Measurements from ENCODE around the gene TRMU.
A peak's percentile ranks its signal among the peaks of the same experiment; 100 is the strongest.

Gene TRMU

DNA sequence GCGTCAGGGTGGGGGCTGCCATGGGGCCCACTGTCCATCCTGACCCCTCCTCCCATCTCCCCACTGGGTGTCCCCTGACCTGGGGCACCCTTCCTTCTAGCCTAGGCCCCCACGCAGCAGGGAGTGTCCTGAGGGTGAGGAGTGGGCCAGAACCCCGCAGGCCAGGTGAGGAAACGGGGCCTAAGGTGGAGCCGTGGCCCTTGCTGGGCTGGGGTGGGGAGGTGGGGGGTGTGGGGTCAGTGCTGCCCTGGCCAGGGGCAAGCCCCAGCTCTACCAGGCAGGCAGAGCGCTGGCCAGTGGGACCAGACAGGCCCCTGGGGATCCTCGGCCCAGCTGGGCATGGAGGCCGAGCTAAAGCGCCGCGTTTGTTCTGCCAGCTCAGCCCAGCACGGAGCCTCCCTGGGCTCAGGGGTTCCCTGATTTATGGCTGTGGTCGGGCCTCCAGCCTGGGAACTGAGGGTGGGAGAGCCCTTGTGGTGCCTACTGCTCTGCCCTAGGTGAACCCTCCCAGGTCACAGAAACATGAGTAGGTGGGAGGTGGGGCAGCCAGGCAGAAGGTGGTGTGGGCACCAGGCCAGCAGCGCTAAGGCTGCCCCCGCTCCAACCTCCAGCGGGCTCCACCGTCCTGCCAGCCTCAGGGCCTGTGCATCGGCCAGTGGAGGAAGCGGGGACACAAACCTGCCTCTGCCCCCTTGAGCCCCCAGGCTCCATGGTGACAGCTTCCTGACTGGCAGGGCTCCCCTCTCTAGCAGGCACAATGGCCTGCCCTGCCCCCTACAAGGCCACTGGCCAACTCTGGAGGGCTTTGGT, 22.4 kb downstream of the TRMU start:
- ATAC-seq: no peak

DNA sequence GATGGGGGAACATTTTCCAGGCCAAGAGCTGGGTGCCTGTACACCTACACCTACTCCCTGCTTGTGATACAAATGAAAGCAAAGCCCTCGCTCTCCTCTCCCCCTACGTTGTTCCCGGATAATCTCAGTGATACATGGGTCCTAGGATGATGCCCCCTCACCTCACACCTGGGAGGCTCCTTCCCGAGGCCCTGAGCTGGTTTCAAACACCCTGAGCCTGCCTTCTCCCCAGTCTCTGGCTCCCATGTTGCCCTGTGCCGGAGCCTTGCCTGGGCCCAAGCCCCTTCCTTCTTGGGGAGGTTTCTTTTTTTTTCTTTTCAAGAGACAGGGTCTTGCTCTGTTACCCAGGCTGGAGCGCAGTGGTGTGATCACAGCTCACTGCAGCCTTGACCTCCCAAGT, 23.3 kb downstream of the TRMU start:
- no peak for ATAC-seq

DNA sequence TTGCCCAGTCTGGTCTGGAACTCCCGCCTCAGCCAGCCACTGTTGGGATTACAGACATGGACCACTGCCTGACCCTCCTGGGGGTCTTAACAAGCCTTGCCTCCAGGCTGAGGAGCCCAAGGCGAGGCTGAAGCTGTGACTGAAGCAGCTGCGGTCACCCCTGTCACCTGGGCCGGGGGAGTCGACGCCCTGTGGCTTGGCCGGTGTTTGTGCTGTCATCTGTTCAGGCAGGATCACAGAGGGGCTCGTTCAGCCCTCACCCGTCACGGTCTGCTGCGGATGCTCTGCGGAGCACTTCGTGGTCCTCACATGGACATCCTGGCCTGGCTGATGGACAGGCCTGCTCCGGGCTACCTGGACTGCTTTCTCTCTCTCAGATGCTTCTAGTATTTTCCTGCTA, 23.8 kb downstream of the TRMU start:
- no peak for ATAC-seq

DNA sequence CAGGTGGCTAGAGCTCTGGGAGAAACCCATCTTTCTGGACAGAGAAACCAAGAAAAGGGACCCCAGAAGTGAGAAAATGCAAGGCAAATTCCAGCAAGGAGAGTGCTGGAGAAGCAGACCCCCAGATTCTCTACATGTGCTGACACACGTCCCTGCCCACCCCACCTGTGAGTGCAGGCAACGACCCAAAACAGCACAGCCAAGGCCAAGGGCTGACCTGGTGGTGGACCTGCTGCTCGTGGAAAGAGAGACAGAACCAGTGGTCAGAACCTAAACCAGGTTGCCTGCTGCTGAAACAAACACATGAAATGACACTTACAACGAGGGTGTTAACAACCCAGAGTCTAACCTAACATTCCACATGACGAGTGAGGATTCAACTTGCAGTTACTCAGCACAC, 24.6 kb downstream of the TRMU start:
- no peak for ATAC-seq

DNA sequence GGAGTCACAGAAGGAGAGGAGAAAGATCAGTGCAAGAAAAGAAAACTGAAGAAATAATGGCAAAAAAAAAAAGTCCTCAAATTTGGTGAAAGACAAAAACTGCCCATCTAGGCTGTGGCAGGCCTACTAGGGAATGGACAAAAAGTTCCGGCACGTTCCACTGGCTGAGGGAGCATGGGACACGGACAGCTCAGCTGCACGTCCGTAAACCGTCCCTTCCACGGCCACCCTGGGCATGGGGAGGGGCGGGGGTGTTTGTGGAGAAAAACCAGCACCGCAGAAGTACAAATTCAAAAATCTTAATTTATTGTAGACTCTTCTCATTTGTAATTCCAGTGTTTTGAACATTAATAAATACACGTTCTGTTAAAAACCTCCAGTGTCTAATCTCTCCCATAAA, 25.4 kb downstream of the TRMU start:
- no peak for ATAC-seq

DNA sequence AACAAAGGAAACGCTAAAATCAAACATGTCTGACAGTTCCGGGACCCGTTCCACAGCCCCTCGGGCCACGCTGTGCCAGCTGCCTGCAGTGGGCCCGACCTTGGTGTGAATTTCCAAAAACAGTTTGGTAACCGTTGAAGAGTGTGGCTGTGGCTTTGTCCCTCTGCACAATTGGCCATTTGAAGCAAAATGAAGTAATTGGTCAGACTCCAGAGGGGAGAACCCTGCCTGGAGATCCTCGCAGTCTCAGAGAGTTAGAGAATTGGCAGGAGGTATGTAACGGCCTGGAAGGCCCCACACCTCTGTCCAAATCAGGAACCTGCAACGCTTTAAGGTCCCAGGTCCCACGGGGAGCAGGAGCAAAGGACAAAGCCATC, 26.3 kb downstream of the TRMU start:
- no peak for ATAC-seq

DNA sequence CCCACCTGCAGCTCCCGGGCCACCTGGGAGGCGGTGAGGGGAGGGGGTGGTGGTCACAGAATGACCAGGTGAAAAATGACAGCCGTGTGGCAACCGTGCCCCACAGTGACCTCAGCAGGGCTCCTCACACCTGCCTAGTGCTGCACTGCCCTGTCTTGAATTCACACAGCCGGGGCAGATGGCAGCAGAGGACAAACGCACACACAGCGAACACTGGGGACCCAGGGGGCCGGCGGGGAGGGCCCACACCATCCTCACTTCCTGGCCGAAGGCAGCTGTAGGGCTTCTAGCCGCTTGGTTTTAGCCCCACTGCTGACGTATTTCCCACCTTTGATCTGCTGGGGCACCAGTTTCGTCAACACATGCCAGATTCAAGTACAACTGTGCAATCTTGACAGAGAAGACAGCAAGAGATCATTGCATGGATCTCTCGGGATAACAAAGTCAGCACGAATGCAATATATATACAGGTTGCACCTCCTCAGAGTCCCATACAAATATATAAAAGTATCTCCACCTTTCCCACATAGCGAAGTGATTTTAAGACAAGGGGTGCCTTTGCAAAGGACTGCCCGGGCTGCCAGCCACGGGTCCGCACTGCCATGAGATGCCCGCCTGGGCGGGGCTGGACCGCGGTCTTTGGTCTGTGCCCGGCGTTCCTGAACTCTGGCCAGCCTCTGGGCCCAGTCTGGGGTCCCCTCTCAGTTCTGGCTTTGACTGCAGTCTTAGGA, 26.9 kb downstream of the TRMU start:
- ATAC-seq: peak; percentile 16 to 19

DNA sequence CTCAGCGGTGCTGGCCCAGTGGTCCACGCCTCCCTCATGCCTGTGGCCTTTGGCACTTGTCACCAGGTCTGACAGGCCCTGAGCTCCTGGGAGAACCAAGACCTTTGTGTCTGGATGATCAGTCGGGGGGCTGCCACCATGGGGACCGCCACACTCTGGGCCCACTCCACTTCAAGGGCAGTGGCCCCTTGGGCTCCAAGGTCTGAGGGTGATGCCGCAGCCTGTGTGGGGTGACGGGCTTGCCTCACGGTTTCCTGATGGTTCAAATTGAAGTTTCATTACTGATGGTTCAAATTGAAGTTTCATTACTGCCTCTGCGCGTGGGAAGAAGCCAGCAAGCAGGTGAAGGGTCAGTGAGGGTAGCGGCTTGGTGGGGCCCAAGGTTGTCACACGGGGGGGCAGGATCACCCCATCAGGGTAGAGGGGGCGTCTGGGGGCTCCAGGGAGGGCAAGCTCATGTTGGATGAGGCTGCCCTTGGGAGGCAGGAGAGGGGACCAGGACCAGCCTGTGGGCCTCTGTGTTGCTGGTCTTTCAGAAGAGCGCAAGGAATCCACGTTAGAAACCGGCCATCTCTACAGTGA, 27.5 kb downstream of the TRMU start:
- no peak for ATAC-seq

DNA sequence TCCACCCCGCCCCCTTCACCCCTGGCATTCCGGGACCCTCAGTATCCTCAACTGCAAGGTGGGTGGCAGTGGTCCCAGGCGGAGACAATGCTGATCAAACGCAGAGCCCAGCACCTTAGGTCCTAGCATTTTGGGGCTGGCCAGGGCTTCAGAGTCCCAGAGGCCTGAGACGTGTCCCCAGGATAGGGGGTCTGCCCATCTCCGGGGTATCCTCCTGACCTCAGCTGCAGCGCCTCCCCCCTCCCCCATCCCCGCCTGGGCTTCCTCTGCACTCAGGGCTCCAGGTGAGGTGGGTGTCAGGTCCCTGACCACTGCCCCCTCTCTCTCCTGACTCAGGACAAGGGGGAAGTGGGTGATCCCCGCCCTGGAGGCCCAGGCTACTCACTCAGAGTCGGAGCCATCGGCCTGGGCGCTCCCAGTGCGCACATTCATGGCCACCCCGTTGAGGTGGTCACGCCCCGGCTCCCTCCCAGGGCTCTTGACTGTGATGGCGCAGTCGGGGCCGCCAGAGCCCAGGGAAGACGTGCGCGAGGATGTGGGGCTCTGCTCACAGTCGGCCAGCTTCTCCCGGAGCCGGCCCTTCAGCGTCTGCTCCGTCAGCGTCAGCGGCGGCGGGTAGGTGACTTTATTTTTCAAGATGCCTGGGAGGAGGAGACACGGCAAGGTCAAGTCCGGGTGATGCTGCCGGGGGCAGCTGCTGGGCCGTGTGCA, 28.3 kb downstream of the TRMU start:
- ATAC-seq: no peak

DNA sequence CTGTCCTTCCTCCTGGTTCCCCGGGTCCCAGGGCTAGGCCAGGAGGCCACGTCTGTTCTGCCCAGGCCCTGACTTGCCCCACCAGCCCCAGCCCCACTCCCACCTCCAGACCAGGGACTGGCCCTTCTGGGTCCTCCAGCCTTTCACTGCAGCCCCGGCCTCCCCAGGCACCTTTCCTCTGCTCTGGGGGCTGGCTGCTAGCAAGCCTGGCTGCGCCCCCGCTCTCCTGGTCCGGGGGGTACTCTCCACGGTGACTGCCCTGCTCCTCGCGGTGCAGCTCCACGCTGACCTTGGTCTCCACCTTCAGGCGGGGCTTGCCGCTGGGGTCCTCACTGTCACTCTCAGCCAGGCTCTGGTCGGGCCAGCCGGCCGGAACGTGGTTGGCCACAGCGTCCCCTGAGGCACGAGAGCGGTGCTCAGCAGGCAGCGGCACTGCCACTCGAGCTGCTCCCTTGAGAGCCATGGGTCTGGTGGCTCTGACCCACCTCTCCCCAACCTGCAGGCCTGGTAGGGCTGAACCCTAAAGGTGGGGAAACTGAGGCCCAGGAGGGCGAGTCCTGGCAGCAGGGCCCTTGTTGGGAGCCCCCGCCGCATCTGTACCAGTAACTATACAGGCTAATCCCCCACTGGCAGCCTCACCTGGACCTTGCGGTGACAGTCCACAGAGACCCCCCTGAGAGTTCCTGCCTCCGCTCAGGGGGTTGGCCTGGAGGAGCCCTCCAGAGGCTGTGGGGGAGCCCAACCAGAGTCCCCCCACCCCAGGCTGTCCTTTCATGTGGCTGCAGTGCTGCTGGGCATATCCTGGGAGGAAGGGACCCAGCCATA, 29.0 kb downstream of the TRMU start:
- ATAC-seq: no peak

DNA sequence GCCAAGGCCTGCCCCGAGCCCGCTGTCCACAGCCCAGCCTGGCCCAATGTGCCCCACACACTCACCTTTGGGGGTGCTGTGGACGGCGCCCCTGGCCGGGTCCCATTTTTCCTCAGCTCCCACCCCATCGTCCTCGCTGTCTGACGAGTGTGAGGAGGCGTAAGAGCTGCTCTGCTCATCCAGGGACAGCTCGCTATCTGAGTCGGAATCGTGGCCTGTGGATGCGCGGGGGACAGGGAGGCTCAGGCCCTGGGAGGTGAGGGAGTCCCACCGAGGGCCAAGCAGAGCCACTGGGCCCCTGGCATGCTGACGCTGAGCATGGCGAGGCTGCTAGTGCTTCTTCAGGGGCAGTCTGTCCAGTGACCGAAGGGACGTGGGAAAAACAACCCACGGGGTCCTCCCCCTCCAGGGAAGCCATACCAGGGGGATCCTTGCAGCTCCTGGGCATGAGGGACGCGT, 29.7 kb downstream of the TRMU start:
- ATAC-seq: no peak

DNA sequence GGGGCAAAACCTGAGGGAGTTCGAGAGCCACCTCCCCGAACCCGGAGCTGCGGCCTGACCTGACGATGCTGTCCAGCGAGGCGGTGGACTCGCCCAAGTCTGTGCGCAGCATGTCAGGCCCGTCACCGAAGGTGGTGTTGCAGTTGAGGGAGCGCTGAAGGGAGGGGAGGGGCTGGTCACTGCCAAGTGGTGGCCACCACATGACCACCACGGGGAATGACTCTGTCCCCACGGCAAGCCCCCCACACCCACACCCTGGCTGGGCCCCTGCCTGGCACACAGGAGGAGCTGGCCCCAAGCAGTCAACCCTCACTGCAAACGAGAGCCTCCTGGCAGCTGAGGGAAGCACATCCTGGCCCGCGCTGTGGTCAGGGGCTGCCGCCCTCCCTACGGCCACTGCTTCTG, 30.8 kb downstream of the TRMU start:
- ATAC-seq: no peak

DNA sequence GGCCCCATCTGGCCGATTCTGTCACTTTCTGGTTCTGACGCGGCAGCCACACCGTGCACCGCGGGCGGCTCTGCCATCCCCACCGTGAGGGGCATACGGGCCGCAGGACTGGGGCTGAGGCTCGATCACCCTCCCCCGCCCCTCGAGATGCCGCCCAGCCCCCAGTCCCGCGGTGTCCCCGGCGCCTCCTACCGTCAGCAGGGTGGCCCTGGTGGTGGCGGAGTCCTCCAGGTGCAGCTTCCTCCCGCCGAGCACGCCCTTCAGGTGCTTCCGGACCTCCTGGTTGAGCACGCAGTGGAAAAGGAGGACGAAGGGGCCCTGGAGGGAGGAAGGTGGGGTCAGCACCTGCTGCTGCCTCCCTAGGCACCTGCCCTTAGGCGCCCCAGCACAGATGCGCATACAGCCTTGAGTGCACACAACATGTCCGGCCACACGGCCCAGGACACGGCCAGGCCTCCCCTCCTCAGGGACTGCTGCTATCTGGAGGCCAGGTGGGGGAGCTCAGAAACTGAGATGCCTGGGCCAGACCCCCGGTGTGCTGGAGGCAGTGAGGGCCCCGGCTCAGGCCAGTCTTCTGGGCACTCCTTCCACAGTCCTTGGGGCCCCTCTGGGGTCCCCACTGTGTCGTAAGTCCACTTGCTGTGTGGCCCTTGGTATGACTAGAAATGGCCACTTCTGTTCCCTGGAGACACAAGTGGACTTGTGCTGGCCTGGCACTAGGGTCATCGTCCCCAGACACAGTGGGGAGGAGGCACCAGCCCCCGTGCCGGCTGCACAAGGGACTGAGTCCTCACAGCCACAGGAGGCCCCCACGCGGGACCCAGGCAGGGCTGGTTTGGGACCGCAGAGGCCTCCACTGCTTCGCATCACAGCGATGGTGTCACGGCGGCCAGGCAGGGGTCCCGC, 31.5 kb downstream of the TRMU start:
- no peak for ATAC-seq

DNA sequence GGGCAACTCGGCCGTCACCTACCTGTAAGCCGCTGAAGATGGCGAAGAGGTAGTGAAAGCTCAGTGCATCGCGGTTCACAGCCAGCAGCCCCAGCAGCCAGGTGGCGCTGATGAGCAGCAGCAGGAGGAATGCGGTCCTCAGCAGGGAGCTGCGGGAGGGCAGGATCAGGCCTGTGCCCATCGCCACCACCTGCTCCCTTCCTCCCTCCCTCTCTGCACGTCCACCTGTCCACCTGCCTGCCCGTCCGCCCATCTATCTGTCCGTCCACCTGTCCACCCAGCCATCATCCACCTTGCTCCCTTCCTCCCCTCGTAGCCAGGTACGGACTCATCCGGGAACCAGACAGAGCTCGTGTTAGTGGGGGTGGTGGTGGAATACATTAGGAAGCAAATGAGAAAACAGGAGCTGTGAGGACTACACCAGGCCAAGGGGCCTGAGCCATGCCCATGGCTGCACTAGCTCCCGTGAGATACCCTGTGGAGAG, 32.2 kb downstream of the TRMU start:
- peak; percentile 69 to 77 for ATAC-seq

DNA sequence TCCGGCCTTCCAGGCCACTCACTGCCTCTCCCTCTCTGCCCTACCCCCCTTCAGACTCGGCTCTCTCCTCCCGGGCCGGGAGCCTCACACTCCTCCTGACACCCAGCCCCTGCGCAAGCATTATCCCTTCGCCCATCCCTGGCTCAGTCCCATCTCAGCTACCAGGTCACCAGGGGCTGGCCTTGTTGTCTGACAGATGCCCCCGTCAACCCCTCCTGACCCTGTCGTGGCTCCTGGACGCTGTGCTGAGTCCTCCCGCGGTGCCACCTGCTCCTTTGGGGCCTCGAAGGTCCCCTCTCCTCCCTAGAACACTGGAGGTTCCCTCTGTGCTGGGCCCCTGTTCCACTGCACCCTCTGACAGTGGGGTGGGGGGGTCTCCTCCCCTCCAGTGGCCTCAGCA, 32.9 kb downstream of the TRMU start:
- no peak for ATAC-seq

DNA sequence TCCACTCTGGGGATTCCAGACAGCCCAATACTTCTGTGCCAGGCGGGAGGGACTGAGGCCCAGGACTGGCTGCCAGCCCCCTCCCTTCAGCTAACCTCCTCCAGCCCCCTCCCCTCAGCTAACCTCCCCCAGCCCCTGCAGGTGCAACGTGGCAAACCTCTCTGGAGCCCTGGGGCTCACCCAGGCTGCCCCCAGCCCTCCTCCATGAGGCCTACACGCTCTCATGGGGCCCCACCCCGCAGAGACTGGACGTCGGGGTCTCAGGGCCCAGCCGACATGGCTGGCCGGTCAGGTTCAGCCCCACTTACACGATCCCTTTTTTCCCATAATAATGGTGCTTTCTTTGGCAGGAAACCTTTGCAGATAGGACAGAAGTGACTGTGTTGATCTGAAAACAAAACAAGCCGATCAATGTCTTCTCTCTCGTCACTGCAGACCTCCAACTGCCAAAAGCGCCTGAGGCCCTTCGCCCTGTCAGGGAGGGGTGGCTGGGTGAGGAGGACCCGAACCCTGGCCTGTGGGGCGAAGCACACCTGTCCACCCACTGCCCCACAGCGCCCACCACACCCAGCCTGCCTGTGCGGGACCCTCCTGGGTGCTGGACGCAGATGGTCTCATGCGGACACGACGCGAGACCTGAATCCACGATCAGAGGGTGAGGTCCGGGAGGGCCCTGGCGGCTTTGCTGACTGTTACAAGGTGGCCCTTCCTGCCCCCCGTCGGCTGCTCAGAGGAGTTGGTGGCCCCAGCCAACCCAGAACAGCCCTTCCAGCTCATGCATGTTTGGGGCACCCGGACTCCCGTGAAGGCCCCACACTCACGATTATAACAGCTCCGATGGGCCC, 33.6 kb downstream of the TRMU start:
- ATAC-seq: no peak

DNA sequence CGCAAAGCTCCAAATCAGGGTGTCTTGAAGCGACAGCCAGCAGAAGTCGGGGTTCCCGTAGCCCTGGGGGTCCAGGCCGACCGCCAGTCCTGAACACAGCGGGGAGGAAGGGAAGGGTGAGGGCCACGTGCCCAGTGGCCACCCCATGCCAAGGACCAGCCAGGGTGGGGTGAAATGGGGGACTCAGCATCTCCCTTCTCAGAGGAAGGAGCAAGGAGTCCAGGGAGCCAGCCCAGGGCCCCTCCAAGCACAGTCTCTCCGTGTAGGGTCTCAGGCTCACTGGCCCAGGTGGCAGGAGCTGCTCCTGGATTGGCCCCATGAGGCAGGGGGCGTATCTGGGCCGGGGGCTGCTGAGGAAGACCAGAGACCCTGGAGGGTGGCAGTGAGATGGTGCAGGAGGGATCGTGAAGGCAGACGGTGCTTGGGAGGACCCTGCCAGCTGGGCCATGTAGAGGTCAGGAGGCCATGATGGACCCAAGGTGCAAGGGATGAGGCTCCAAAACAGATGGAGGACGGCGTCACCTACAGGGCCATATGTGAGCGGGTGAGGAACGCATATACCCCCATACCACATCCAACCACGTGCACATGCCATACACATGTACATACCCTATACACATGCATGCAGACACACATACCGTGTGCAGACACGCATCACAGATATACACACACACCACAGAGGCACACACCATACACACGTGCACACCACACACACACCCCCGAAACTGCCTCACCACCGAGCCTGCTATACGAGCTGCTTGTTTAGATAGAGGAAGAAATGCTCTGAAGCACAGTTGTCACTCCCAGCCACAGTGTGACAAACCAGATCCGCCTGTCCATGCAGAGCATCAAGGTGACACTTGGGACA, 34.4 kb downstream of the TRMU start:
- no peak for ATAC-seq

DNA sequence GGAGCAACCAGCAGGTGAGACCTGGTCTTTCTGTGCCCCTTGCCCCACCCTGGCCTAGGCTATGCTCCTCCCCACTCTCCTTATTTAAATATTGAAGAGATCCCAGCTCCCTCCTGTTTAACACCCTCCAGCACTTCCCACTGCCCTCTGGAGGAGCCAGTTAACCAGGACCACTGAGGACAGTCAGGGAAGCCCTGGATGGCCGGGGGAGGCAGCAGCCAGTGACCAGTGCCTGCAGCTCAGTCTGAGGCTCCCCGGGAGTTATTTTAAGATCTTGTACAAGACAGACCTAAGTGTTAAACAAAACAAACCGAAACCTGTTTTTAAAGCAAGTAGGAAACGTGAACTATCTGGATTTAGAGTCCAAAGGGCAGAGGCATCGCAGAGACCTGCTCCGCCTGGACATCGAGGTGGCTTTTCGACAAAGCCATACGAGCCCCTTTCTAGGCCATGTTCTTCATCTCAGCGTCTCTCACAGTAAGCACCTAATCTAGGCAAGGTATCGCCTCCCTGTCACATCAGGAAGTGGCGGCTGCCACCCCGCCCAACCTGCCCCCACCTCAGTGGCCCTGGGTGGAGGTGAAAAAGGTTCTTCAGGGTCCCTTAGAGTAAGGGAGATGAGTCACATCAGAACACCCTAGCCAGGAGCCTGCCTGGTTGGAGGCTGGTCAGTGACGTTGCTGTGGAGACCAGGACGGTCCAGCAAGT, 35.2 kb downstream of the TRMU start:
- ATAC-seq: no peak

Data from activated CD4-positive, CD25-positive, alpha-beta regulatory T cell treated with anti-CD3 and anti-CD28 coated beads, Interleukin-2, amount 50 U/mL, for 24 hours (primary cell).